ENCODE results near the gene DLGAP4.

GRCh38 chr20:36487069-36487468 is 180.9 kb downstream of the DLGAP4 start:
- TF ChIP-seq EZH2phosphoT487 (conservative IDR thresholded peaks at IDR 0.05; ENCODE audit: low read length) (no peak), CTCF (IDR thresholded peaks at IDR 0.05; ENCODE audit: insufficient read depth, low read length, poor library complexity, severe bottlenecking) (no peak)
